Measurements from ENCODE around the gene PARD6G.

GRCh38 chr18:80135136-80135535 lies 112.2 kb downstream of the PARD6G start:
- TF ChIP-seq CTCF (IDR thresholded peaks at IDR 0.05; ENCODE audit: low read depth, low read length, poor library complexity, severe bottlenecking) (no peak), EZH2phosphoT487 (IDR thresholded peaks at IDR 0.05; ENCODE audit: borderline replicate concordance, low read length) (no peak)
